Kidney (tissue), 14 donors: ENCODE results near the gene WNK2. TPM values are rescaled to one million over a fixed set of nuclear protein-coding genes. Genes with fewer than 3 reads are reported as not detected.

Experiments used
- DNase-seq, 5 donors: peaks; one replicate each; pipeline ENCODE4 v3.0.0-alpha.2; 2013 to 2020
- FAIRE-seq: peaks from 2 replicates; lab custom pipeline; 2012; peaks lifted over from hg19 to GRCh38; lab: Jason Lieb, UNC
- H3K27ac ChIP-seq, 2 donors: one replicate each; pipeline ENCODE4 v1.7.0; 2013; ENCODE audit warnings: low read depth in 2 of 2, low read length in 2 of 2, inconsistent platforms in 1 of 2
- H3K27me3 ChIP-seq: one replicate; pipeline ENCODE4 v1.7.1; 2013; ENCODE audit warnings: low read length, inconsistent platforms; ENCODE audit not compliant: control insufficient read depth, insufficient read depth
- H3K36me3 ChIP-seq, 3 donors: one replicate each; pipeline versions ENCODE4 v1.7.0 to v1.7.1; 2013; ENCODE audit warnings: low read length in 3 of 3, control low read depth in 1 of 3, inconsistent platforms in 1 of 3; ENCODE audit not compliant: insufficient read depth in 3 of 3, control insufficient read depth in 2 of 3
- H3K4me1 ChIP-seq, 3 donors: one replicate each; pipeline versions ENCODE4 v1.7.0 to v1.7.1; 2013; ENCODE audit warnings: low read length in 3 of 3, inconsistent platforms in 1 of 3, low read depth in 1 of 3; ENCODE audit not compliant: control insufficient read depth in 2 of 3, insufficient read depth in 2 of 3
- H3K4me3 ChIP-seq, 3 donors: one replicate each; pipeline versions ENCODE4 v1.7.0 to v1.8.1; 2013; ENCODE audit warnings: low read length in 3 of 3, control low read depth in 1 of 3, inconsistent platforms in 1 of 3
- H3K9ac ChIP-seq, 3 donors: one replicate each; pipeline versions ENCODE4 v1.7.0 to v1.7.1; 2013; ENCODE audit warnings: low read length in 3 of 3, control low read depth in 1 of 3, inconsistent platforms in 1 of 3
- H3K9me3 ChIP-seq, 3 donors: one replicate each; pipeline versions ENCODE4 v1.7.0 to v1.7.1; 2013; ENCODE audit warnings: low read length in 3 of 3, control low read depth in 1 of 3, inconsistent platforms in 1 of 3; ENCODE audit not compliant: control insufficient read depth in 2 of 3, insufficient read depth in 1 of 3
- intact Hi-C: fragments of 100-400 bp; cut with DNase I; formaldehyde crosslinking; loops from one replicate; pipeline ENCODE4 v1.11.1; 2022
- polyA plus RNA-seq: library from polyadenylated mRNA; stranded (reverse); fragments of 350-450 nt; fragmentation: Illumina TruSeq; extraction: RNeasy Lipid Tissue Mini Kit (QIAGEN cat#74804); gene quantifications from one replicate; pipeline ENCODE4 v1.2.3, GENCODE V29; 2014; ENCODE audit warnings: low read depth, low replicate concordance; ENCODE audit not compliant: insufficient read depth
- total RNA-seq: library from RNA; stranded (reverse); fragmentation: NEBNext Ultra II Directional; extraction: Animal tissue kit (Norgen Biotek cat#: 25700); gene quantifications from one replicate; pipeline ENCODE4 v1.2.1, GENCODE V29; 2021
- TF ChIP-seq, protein P1 (sequence below): IDR thresholded peaks from 3 replicates; pipeline ENCODE4 v1.5.1; 2012; ENCODE audit warnings: mild to moderate bottlenecking, moderate library complexity, borderline replicate concordance; ENCODE audit not compliant: insufficient read depth; ENCODE audit errors: extremely low read depth
- donor health status: control.
- donor health status: control.
- donor health status: control.
- donor health status: control.
- donor health status: control.
- donor health status: DM: yes; HTN: yes; CAD: no.
- donor health status: Normal renal cell carcinoma (clear cell type).

The WNK2 gene
- total and polyA plus RNA-seq, 2 donors from 2014 or later = 1.5 to 4.8 TPM

DNA sequence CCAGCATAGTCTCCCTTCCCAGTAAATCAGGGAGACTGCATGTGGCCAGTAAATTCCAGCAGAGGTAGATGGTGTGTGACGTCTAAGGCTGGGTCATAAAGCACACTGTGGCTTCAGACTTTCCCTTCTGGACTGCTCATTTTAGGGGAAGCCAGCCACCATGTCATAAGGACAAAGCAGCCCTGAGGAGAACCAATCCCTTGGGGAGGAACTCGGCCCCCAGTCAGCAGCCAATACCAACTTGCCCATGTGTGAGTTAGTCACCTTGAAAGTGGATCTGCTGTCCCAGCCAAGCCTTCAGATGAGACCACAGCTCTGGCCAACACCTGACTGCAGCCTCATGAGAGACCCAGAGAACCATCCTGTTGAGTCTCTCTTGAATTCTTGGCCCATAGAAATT lies 35.2 kb upstream of the WNK2 start:
- Histone ChIP-seq H3K9me3 (no peaks in the 10 kb centered on the region), H3K4me1 (peaks cover 0 to 5% (median 0%) of the 10 kb centered on the region in 3 donors), H3K9ac (no peak overlapping the region), H3K4me3 (no peak overlapping the region), H3K36me3 (no peaks in the 10 kb centered on the region), H3K27ac (no peak overlapping the region), H3K27me3 (no peaks in the 10 kb centered on the region)
- FAIRE-seq = no peak
- intact Hi-C loops = no loop called here
- no peak for DNase-seq
- TF ChIP-seq, protein P1, sequence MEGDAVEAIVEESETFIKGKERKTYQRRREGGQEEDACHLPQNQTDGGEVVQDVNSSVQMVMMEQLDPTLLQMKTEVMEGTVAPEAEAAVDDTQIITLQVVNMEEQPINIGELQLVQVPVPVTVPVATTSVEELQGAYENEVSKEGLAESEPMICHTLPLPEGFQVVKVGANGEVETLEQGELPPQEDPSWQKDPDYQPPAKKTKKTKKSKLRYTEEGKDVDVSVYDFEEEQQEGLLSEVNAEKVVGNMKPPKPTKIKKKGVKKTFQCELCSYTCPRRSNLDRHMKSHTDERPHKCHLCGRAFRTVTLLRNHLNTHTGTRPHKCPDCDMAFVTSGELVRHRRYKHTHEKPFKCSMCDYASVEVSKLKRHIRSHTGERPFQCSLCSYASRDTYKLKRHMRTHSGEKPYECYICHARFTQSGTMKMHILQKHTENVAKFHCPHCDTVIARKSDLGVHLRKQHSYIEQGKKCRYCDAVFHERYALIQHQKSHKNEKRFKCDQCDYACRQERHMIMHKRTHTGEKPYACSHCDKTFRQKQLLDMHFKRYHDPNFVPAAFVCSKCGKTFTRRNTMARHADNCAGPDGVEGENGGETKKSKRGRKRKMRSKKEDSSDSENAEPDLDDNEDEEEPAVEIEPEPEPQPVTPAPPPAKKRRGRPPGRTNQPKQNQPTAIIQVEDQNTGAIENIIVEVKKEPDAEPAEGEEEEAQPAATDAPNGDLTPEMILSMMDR = no peak

DNA sequence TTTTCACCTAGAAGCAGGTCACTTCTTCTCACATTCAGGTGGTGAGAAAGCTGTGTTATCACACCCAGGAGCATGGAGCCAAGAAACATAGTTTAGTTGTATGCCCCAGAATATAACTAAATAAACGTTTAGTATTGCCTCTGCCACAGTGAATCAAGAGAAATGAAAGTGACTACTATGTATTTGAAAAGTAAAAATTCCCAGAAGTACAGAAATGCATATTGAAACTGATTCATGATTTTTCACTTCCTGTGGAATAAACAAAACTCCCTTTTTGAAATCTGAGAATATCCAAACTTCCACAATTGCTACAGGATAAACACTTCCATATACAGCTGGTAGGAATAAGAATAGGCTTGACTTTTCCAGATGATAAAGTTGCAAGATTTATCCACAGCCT lies 34.6 kb upstream of the WNK2 start:
- no peaks in the 10 kb centered on the region for H3K9me3 ChIP-seq
- DNase-seq (no peak), FAIRE-seq (no peak)
- no peak overlapping the region for H3K9ac ChIP-seq
- no peaks in the 10 kb centered on the region for H3K36me3 ChIP-seq
- H3K4me3 ChIP-seq = no peak overlapping the region
- no peaks in the 10 kb centered on the region for H3K27me3 ChIP-seq
- no peaks in the 10 kb centered on the region for H3K4me1 ChIP-seq
- intact Hi-C loops = no loop called here
- TF ChIP-seq, protein P1 = no peak
- H3K27ac ChIP-seq = no peak overlapping the region

DNA sequence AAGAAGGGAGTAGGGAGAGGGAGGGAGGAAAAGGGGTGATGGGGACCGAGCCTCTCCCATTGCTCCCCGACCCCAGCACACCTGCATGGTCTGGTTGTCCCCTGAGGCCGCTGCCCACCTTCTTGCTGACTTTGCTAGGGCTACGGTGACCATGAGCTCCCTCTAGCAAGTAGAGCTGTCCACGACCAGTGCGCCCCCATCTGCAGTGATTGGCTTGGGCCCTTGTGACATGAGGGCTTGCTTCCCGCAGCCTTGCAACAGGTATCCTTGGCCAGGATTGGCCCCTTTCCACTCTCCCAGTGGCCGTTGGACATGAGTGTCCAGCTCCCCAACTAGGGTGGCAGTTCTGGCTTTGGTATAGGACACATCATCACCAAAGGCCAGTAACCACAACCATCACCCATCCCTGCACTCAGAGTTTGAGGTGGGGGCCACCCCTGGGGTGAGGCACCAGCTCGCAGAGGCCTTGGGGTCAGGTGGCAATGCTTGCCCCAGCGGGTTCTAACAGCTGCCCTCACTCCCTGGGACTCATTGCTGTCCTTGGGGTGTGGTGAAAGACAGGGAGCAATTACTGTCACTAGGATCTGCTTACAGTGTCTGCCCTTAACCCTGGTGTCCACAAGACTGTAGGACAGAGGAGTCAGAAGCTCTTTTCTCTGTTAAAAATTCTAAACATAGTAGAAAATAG lies 32.7 kb upstream of the WNK2 start:
- Histone ChIP-seq H3K4me1 (no peaks in the 10 kb centered on the region), H3K27ac (no peak overlapping the region), H3K4me3 (no peak overlapping the region), H3K36me3 (no peaks in the 10 kb centered on the region), H3K9me3 (no peaks in the 10 kb centered on the region), H3K27me3 (no peaks in the 10 kb centered on the region), H3K9ac (no peak overlapping the region)
- DNase-seq (no peak), FAIRE-seq (no peak)
- TF ChIP-seq, protein P1 = no peak
- intact Hi-C loops = no loop called here
